Measurements from ENCODE around the gene STAT2.

DNA sequence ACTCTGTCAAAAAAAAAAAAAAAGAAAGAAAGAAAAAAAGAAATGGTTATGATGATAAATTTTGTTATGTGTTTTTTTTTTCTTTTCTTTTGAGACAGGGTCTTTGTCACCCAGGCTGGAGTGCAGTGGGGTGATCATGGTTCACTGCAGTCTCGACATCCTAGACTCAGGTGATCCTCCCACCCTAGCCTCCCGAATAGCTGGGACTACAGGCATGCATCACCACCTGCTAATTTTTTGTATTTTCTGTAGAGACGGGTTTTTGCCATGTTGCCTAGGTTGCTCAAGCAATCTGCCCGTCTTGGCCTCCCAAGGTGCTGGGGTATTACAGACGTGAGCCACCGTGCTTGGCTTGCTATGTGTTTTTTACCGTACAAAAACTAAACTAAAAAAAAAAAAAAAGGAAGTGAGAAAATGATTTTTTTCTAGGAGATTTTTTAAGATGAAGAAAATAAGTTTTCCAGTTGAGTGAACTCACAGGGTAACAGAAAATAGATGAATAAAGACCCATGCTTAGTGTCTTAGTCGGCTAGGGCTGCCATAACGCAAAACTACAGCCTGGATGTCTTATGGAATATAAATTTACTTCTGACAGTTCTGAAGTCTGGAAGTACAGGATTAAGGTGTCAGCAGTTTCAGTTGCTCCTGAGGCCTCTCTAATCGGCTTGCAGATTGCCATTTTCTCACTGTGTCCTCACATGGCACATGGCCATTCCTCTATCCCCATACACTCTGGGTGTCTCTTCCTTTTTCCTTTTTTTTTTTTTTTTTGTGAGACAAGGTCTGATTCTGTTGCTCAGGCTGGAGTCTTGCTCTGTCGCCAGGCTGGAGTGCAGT is 15.9 kb upstream of the STAT2 start:
- no peak for TF ChIP-seq CTCF (IDR thresholded peaks at IDR 0.05; ENCODE audit: insufficient read depth, low read depth, low read length)
- TF ChIP-seq EZH2 (IDR thresholded peaks at IDR 0.05; ENCODE audit: insufficient read depth, low read length): no peak

Data from astrocyte (in vitro differentiated cells and primary cell).